ENCODE results near the gene BRD4.

The BRD4 gene

GRCh38 chr19:15199661-15200552 is 132.4 kb downstream of the BRD4 start:
- Histone ChIP-seq H3K4me3 (ENCODE audit: low read depth, low read length) (peak overlapping the region; percentile 54), H3K36me3 (no peaks in the 10 kb centered on the region), H3K27me3 (ENCODE audit: insufficient read depth, low read depth, severe bottlenecking) (no peaks in the 10 kb centered on the region), H3K27ac (peak overlapping the region; percentile 46; the same call in 1 of the 2 replicates), H3K9me3 (ENCODE audit: severe bottlenecking) (no peaks in the 10 kb centered on the region)
- TF ChIP-seq CTCF (IDR thresholded peaks at IDR 0.05; ENCODE audit: low read depth, low read length): no peak
- DNase-seq: peak; percentile 47

- Histone ChIP-seq H3K4me3 (ENCODE audit: low read depth, low read length) (no peak overlapping the region), H3K27me3 (ENCODE audit: insufficient read depth, low read depth, severe bottlenecking) (no peaks in the 10 kb centered on the region), H3K27ac (no peak overlapping the region), H3K9me3 (ENCODE audit: severe bottlenecking) (no peaks in the 10 kb centered on the region), H3K36me3 (no peaks in the 10 kb centered on the region)
- DNase-seq: no peak
- no peak for TF ChIP-seq CTCF (IDR thresholded peaks at IDR 0.05; ENCODE audit: low read depth, low read length)
Measured at GRCh38 chr19:15198951-15199660, 133.2 kb downstream of the BRD4 start.

- no peaks in the 10 kb centered on the region for H3K36me3 ChIP-seq
- DNase-seq: no peak
- no peak overlapping the region for H3K4me3 ChIP-seq (ENCODE audit: low read depth, low read length)
- H3K27ac ChIP-seq: no peak overlapping the region
- no peaks in the 10 kb centered on the region for H3K27me3 ChIP-seq (ENCODE audit: insufficient read depth, low read depth, severe bottlenecking)
- H3K9me3 ChIP-seq (ENCODE audit: severe bottlenecking): no peaks in the 10 kb centered on the region
- no peak for TF ChIP-seq CTCF (IDR thresholded peaks at IDR 0.05; ENCODE audit: low read depth, low read length)
Measured at GRCh38 chr19:15197942-15198341, 134.4 kb downstream of the BRD4 start.

- Histone ChIP-seq H3K27me3 (ENCODE audit: insufficient read depth, low read depth, severe bottlenecking) (no peaks in the 10 kb centered on the region), H3K36me3 (no peaks in the 10 kb centered on the region), H3K4me3 (ENCODE audit: low read depth, low read length) (no peak overlapping the region), H3K9me3 (ENCODE audit: severe bottlenecking) (no peaks in the 10 kb centered on the region), H3K27ac (no peak overlapping the region)
- no peak for TF ChIP-seq CTCF (IDR thresholded peaks at IDR 0.05; ENCODE audit: low read depth, low read length)
- DNase-seq: no peak
Measured at GRCh38 chr19:15197275-15197941, 134.9 kb downstream of the BRD4 start.

GRCh38 chr19:15196360-15197005 is 135.9 kb downstream of the BRD4 start:
- Histone ChIP-seq H3K9me3 (ENCODE audit: severe bottlenecking) (no peaks in the 10 kb centered on the region), H3K4me3 (ENCODE audit: low read depth, low read length) (no peak overlapping the region), H3K27me3 (ENCODE audit: insufficient read depth, low read depth, severe bottlenecking) (no peaks in the 10 kb centered on the region), H3K36me3 (no peaks in the 10 kb centered on the region), H3K27ac (no peak overlapping the region)
- no peak for TF ChIP-seq CTCF (IDR thresholded peaks at IDR 0.05; ENCODE audit: low read depth, low read length)
- DNase-seq: no peak

Measured in WERI-Rb-1 (cell line).